ENCODE data around the gene PYURF. TPM values are rescaled to one million over a fixed set of nuclear protein-coding genes. Genes with fewer than 3 reads are reported as not detected.

PYURF gene
- total RNA-seq, 1 experiment from 2014 or later: 41.7 TPM

DNA sequence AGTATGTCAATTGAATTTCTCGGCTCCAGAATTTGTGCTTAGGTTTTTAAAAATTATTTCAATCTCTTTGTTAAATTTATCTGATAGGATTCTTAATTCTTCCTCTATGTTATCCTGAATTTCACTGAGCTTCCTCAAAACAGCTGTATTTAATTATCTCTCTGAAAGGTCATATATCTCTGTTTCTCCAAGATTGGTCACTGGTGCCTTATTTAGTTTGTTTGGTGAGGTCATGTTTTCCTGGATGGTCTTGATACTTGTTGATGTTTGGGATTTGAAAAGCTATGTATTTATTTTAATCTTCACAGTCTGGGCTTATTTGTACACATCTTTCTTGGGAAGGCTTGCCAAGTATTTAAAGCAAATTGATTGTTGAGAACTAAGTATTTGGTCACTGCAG lies 44.0 kb upstream of the PYURF start:
- Histone ChIP-seq H3K9me3 (ENCODE audit: control insufficient read depth, low read depth, low read length) (no peaks in the 10 kb centered on the region), H3K56ac (ENCODE audit: insufficient read length, low read depth, low read length) (no peak overlapping the region), H3K4me1 (ENCODE audit: insufficient read depth, low read length) (peaks cover 5% of the 10 kb centered on the region; the same call in 1 of the 2 replicates), H3K27me3 (ENCODE audit: insufficient read depth, low read length) (no peaks in the 10 kb centered on the region), H2BK15ac (ENCODE audit: low read depth, low read length) (no peak overlapping the region), H4K20me1 (ENCODE audit: control insufficient read depth, insufficient read depth, insufficient read length) (no peaks in the 10 kb centered on the region), H3K4me2 (ENCODE audit: insufficient read depth, insufficient read length, low read length) (no peak overlapping the region), H2AFZ (ENCODE audit: low read length) (no peak overlapping the region), H4K5ac (ENCODE audit: insufficient read length, low read depth, low read length) (no peak overlapping the region), H4K8ac (replicated peaks; ENCODE audit: insufficient read length, low read depth, low read length) (no peak overlapping the region), H3K9ac (ENCODE audit: extremely low read depth, insufficient read length, low read length) (no peak overlapping the region), H3K14ac (ENCODE audit: insufficient read depth, low read length) (no peak overlapping the region), H2AK5ac (ENCODE audit: insufficient read length, low read length) (no peak overlapping the region), H2BK20ac (ENCODE audit: low read depth, low read length, poor library complexity, severe bottlenecking) (no peak overlapping the region), H2BK120ac (ENCODE audit: low read depth, low read length, poor library complexity, severe bottlenecking) (no peak overlapping the region), H2BK12ac (ENCODE audit: insufficient read length, low read depth, low read length) (no peak overlapping the region), H3K79me2 (ENCODE audit: insufficient read depth, low read length) (no peaks in the 10 kb centered on the region), H3K23me2 (ENCODE audit: insufficient read length, low read depth, low read length, poor library complexity, severe bottlenecking) (no peaks in the 10 kb centered on the region), H3T11ph (ENCODE audit: low read length) (no peak overlapping the region), H2BK5ac (ENCODE audit: insufficient read length, low read length) (no peak overlapping the region), H3K79me1 (ENCODE audit: insufficient read depth, low read depth, low read length, poor library complexity, severe bottlenecking) (no peaks in the 10 kb centered on the region), H3K27ac (ENCODE audit: insufficient read length, low read depth, low read length) (no peak overlapping the region), H3K4ac (ENCODE audit: low read depth, low read length) (no peak overlapping the region), H4K91ac (ENCODE audit: insufficient read length, low read depth, low read length) (no peak overlapping the region), H3K18ac (ENCODE audit: insufficient read length, low read depth, low read length) (no peak overlapping the region), H3K23ac (ENCODE audit: insufficient read length, low read depth, low read length) (no peak overlapping the region)
- Mint-ChIP-seq H3K4me3 (no peak overlapping the region), H3K27me3 (ENCODE audit: low read depth) (no peaks in the 10 kb centered on the region; the same call in 1 of the 2 replicates), H3K4me1 (peaks cover 5 to 7% of the 10 kb centered on the region in 2 experiments), H3K27ac (no peak overlapping the region), H3K36me3 (ENCODE audit: insufficient read depth in 1 of 3, low read depth in 3 of 3) (no peaks in the 10 kb centered on the region), H3K9me3 (no peaks in the 10 kb centered on the region; a peak in 1 of 5 replicates)
- WGBS (ENCODE audit: extremely low coverage, insufficient read length, low lambda C conversion rate): no CpG with 5 or more reads among the region's 1 CpG
- TF ChIP-seq CTCF (conservative IDR thresholded peaks at IDR 0.05): no peak
- no peak for DNase-seq
